ENCODE results near the gene PAPSS1.

The PAPSS1 gene

DNA sequence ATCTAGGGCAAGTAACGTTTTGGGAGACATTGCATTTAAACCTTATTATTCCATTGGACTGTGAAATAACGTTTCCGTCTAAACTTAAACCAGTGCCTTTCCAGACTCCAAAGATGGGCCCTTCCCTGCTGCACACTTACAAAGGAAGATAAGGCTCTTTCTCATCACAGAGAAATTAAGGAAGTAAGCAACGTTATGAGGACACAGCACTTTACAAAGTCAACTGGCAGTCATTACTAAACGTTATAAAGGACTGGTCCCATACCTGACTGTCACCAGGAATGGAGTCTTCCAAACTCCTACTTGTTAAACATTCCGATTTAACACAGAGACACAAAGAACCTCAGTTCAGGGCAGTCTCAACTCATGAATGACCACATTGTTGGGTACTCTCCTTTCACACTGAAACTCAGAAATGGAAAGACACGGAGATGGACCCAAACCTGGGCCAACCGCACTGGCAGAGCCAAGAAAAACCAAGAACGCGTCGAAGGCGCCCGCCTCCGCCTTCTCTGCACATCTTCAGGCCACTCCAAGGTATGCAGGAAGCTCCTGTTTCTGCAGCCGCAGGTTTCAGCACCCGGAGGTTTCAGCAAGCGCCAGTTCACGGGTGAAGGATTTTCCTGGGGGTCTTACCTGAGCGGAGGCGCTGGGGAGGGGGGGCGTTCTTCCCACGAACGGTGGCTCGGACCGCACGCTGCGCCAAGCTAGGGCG, 670 bp downstream of the PAPSS1 start:
- Histone ChIP-seq H3K9me3 (no peaks in the 10 kb centered on the region), H3K4me3 (ENCODE audit: low read depth, low read length) (peak overlapping the region; percentile 80), H3K36me3 (no peaks in the 10 kb centered on the region), H3K27me3 (no peaks in the 10 kb centered on the region), H3K4me1 (0 out of 2 replicates have a peak, but pooled peaks cover 3% of the 10 kb centered on the region)
- TF ChIP-seq, protein P1, sequence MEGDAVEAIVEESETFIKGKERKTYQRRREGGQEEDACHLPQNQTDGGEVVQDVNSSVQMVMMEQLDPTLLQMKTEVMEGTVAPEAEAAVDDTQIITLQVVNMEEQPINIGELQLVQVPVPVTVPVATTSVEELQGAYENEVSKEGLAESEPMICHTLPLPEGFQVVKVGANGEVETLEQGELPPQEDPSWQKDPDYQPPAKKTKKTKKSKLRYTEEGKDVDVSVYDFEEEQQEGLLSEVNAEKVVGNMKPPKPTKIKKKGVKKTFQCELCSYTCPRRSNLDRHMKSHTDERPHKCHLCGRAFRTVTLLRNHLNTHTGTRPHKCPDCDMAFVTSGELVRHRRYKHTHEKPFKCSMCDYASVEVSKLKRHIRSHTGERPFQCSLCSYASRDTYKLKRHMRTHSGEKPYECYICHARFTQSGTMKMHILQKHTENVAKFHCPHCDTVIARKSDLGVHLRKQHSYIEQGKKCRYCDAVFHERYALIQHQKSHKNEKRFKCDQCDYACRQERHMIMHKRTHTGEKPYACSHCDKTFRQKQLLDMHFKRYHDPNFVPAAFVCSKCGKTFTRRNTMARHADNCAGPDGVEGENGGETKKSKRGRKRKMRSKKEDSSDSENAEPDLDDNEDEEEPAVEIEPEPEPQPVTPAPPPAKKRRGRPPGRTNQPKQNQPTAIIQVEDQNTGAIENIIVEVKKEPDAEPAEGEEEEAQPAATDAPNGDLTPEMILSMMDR (IDR thresholded peaks at IDR 0.05; ENCODE audit: low read depth, low read length) = no peak
- no peak for DNase-seq

DNA sequence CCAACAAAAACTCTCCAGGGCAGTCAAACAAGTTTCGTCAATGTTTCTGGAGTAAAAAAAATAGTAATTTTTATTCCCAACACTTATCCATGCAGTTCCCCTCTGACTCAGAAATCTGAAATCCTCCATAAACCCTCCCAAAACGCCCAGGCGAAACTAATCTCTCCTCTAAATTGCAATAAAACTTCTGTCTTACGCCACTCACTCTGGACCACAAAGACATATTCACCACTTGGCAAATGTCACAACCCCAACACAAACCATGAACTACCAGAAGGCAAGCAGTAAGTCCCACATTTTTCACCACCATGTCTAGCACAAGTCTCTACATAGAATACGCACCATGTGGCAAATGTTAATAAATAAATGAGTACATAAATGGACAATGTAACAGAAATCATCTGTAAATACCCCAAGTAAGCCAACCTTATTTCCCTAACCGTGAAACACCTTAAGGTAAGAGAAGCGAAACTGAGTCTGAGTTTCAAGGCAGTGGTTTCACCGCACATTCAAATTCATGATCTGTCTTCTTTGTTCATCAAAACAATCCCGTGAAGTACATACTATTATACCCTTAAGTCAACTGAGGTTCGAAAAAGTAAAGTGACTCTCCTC, 1.6 kb downstream of the PAPSS1 start:
- Histone ChIP-seq H3K4me1 (0 out of 2 replicates have a peak, but pooled peaks cover 3% of the 10 kb centered on the region), H3K36me3 (no peaks in the 10 kb centered on the region), H3K9me3 (no peaks in the 10 kb centered on the region), H3K27me3 (no peaks in the 10 kb centered on the region), H3K4me3 (ENCODE audit: low read depth, low read length) (peak overlapping the region; percentile 80)
- TF ChIP-seq, protein P1 (IDR thresholded peaks at IDR 0.05; ENCODE audit: low read depth, low read length) = no peak
- DNase-seq = no peak

DNA sequence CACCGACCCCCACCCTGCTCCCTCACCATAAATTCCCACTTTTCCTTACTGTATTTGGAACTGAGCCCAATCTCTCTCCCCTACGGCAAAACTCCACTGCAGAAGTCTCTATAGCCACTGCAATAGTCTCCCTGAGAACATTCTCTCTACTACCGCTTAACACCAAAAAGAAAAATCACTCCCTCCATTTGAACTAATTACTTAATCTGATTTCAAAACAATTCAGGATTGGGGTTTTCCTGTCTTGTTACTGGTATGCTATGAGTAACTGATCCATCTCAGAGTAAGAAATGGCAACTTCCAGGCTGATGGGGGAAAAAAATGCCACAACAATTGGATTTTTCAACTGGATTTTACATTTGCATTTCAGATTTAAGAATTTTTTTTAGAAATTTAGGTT, 5.8 kb downstream of the PAPSS1 start:
- no peaks in the 10 kb centered on the region for H3K27me3 ChIP-seq
- DNase-seq = no peak
- H3K36me3 ChIP-seq = no peaks in the 10 kb centered on the region
- H3K9me3 ChIP-seq = no peaks in the 10 kb centered on the region
- no peak overlapping the region for H3K4me3 ChIP-seq (ENCODE audit: low read depth, low read length)
- H3K4me1 ChIP-seq = 0 out of 2 replicates have a peak, but pooled peaks cover 3% of the 10 kb centered on the region
- TF ChIP-seq, protein P1 (IDR thresholded peaks at IDR 0.05; ENCODE audit: low read depth, low read length) = no peak

DNA sequence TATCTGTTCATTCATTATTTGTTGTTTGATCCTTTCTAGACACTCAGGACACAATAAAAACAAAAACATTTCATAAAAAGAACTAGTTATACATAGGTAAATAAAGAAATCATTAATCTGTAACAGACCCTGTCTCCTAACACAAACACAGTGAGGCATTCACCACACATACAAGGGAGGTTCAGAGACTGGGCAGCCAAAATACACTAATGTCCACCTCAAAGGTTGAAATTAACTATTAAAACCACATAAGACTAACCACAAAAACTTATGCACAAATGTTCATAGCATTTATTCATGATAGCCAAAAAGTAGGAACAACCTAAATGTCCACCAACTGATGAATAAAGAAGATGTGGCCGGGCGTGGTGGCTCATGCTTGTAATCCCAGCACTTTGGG, 7.8 kb downstream of the PAPSS1 start:
- Histone ChIP-seq H3K27me3 (no peaks in the 10 kb centered on the region), H3K4me3 (ENCODE audit: low read depth, low read length) (no peak overlapping the region), H3K9me3 (no peaks in the 10 kb centered on the region), H3K4me1 (no peaks in the 10 kb centered on the region), H3K36me3 (no peaks in the 10 kb centered on the region)
- TF ChIP-seq, protein P1 (IDR thresholded peaks at IDR 0.05; ENCODE audit: low read depth, low read length) = no peak
- DNase-seq = no peak

DNA sequence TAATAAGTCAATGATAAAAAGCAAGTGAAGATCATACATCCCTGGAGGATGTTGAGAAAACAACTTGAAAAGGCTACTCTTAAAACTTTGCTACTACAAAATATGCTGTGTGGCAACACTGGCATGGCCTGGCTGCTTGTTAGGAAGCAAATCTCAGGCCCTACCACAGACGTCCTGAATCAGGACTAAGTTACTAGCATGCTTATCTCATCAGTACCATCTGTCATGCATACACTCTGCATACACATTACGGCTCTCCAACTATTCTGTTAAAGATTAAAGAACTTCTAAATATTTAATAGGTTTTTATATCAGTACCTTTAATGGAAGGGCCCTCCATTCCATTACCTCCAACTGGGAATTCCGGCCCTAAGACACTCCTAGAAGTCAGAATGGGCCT, 8.2 kb downstream of the PAPSS1 start:
- H3K9me3 ChIP-seq = no peaks in the 10 kb centered on the region
- H3K4me1 ChIP-seq = no peaks in the 10 kb centered on the region
- H3K27me3 ChIP-seq = no peaks in the 10 kb centered on the region
- DNase-seq = no peak
- no peaks in the 10 kb centered on the region for H3K36me3 ChIP-seq
- TF ChIP-seq, protein P1 (IDR thresholded peaks at IDR 0.05; ENCODE audit: low read depth, low read length) = no peak
- H3K4me3 ChIP-seq (ENCODE audit: low read depth, low read length) = no peak overlapping the region
